Stimulated activated CD4-positive, alpha-beta T cell treated with anti-CD3 and anti-CD28 coated beads, TNF-alpha, amount 100 ng/mL, for 24 hours (primary cell): ENCODE results near the gene FUS.

Experiments
- DNase-seq, 3 experiments: peaks; one replicate each; pipeline ENCODE4 v3.0.0-alpha.2; 2020; ENCODE audit warnings: low read depth in 3 of 3

FUS gene

GRCh38 chr16:31229501-31229900 is 49.6 kb downstream of the FUS start:
- no peak for DNase-seq

- no peak for DNase-seq
Measured at GRCh38 chr16:31238041-31238440, 58.1 kb downstream of the FUS start.
